ENCODE measurements around the gene PAN3.

The PAN3 gene

DNA sequence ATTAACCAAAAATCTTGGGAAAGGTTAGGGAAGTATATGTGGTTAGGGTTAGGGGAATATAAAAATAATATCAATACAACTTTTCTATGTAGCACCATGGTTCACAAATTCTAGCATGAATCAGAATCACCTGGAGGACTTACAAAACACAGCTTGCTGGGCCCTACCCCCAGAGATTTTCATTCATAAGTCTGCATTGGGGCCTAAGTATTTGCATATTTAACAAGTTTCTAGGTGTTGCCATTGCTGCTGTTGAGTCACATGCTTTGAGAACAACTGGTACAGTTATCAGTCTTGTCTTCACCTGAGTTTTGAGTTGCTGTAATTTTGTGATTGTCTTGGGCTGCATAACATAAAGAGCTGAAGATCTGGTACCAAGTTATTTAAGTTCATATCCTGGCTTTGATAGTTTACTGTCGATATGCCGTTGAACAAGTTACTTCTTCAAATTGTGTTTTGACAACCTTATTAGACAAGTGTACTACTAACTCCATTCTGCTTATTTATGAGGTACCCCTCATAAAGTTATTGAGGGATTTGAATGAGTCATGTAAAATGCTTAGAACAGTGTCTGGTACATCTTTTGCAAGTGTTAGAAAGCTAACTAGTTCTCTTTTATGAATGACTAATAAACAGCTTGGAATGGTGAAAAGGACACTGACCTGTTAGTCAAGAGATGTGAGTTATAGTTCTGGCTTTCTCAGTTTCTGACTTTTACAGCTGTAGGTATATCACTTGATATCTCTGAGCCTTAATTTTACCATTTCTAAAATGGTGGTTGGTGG, 132.9 kb downstream of the PAN3 start:
- Histone ChIP-seq H3K9me3 (ENCODE audit: control insufficient read depth, insufficient read depth, low read length) (no peaks in the 10 kb centered on the region), H3K27me3 (ENCODE audit: control insufficient read depth, insufficient read depth, low read length) (no peaks in the 10 kb centered on the region), H3K36me3 (ENCODE audit: control insufficient read depth, insufficient read depth, low read length) (no peaks in the 10 kb centered on the region), H3K9ac (ENCODE audit: low read depth, low read length) (no peak overlapping the region), H3K4me3 (ENCODE audit: low read depth, low read length) (no peak overlapping the region), H3K4me1 (ENCODE audit: control insufficient read depth, insufficient read depth, low read length) (no peaks in the 10 kb centered on the region)

DNA sequence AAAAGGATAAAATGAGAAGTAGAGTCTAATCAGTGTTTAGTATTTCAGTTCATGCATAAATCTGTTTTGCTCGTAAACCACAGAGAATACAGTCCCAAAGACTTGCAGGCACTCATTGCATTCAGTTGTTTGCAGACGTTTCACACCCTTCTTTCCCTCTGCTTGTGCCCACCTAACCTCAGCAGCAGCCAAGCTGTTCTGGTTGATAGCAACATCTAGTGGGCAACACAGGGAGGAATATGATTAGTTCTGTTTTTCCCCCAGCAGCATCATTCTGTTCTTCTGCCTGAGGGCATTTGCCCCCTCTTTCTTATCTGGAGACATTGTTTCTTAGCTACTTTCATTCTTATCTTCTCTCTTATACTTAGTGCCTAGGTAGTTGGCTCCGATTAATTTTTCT, 135.6 kb downstream of the PAN3 start:
- H3K4me1 ChIP-seq (ENCODE audit: control insufficient read depth, insufficient read depth, low read length) = no peaks in the 10 kb centered on the region
- H3K4me3 ChIP-seq (ENCODE audit: low read depth, low read length) = no peak overlapping the region
- no peaks in the 10 kb centered on the region for H3K27me3 ChIP-seq (ENCODE audit: control insufficient read depth, insufficient read depth, low read length)
- H3K36me3 ChIP-seq (ENCODE audit: control insufficient read depth, insufficient read depth, low read length) = no peaks in the 10 kb centered on the region
- no peak overlapping the region for H3K9ac ChIP-seq (ENCODE audit: low read depth, low read length)
- no peaks in the 10 kb centered on the region for H3K9me3 ChIP-seq (ENCODE audit: control insufficient read depth, insufficient read depth, low read length)

DNA sequence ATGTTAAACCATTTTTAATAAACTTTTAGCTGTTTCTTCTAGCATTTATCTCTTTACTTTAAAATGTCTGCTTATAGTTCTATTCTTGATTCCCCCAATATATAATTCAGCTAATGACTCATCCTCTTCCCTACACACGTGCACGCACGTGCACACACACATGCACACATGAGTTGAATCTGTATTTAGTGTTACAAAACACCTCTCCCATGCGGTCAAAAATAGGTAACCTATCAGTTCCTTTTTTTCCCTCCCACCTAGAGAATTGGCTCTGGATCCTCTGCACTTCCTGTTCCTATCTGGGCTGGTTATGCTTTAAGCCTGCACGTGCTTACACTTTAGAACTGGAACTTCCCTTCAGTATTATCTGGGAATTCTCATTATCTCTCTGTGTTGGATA, 144.1 kb downstream of the PAN3 start:
- Histone ChIP-seq H3K36me3 (ENCODE audit: control insufficient read depth, insufficient read depth, low read length) (peaks cover 4% of the 10 kb centered on the region), H3K9me3 (ENCODE audit: control insufficient read depth, insufficient read depth, low read length) (no peaks in the 10 kb centered on the region), H3K4me1 (ENCODE audit: control insufficient read depth, insufficient read depth, low read length) (peaks cover 5% of the 10 kb centered on the region), H3K9ac (ENCODE audit: low read depth, low read length) (no peak overlapping the region), H3K27me3 (ENCODE audit: control insufficient read depth, insufficient read depth, low read length) (no peaks in the 10 kb centered on the region), H3K4me3 (ENCODE audit: low read depth, low read length) (no peak overlapping the region)

DNA sequence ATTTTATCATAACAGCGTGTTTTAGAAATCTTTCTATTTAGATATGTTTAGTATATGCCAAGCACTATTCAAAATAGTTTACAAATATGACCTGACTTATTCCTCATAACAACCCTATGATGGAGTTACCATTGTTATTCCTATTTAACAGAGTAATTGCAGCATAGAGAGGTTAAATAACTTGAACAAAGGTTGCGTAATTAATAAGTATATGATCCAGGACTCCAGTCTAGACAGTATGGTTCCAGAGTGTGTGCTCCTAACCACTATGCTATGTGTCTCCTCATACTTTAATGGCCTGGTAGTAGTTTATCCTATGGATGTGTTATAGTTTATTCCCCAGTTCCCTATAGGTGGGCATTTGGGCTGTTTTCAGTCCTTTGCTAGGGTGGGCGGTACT, 145.3 kb downstream of the PAN3 start:
- no peaks in the 10 kb centered on the region for H3K27me3 ChIP-seq (ENCODE audit: control insufficient read depth, insufficient read depth, low read length)
- peaks cover 4% of the 10 kb centered on the region for H3K36me3 ChIP-seq (ENCODE audit: control insufficient read depth, insufficient read depth, low read length)
- no peak overlapping the region for H3K4me3 ChIP-seq (ENCODE audit: low read depth, low read length)
- no peaks in the 10 kb centered on the region for H3K9me3 ChIP-seq (ENCODE audit: control insufficient read depth, insufficient read depth, low read length)
- H3K9ac ChIP-seq (ENCODE audit: low read depth, low read length) = no peak overlapping the region
- peaks cover 5% of the 10 kb centered on the region for H3K4me1 ChIP-seq (ENCODE audit: control insufficient read depth, insufficient read depth, low read length)

DNA sequence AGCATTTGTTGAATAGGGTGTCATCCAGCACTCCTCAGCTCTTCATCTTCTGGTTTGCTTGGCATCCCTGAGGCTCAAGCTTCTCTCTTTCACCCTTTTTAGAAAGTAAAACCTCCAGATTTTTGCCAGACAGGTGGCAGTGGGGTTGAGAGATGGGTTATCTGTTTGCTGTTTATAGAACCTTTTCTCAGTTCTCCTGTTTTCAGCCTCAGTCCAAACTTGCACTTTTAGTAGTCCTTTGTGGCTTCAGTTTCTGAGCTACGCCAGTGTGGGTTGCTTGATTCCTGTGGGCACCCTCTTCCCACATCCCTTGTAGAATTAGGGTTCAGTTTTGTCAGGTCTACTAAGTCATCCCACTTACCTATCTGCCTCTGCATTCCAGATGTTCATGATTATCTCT, 147.9 kb downstream of the PAN3 start:
- Histone ChIP-seq H3K9me3 (ENCODE audit: control insufficient read depth, insufficient read depth, low read length) (no peaks in the 10 kb centered on the region), H3K4me3 (ENCODE audit: low read depth, low read length) (no peak overlapping the region), H3K36me3 (ENCODE audit: control insufficient read depth, insufficient read depth, low read length) (peaks cover 4% of the 10 kb centered on the region), H3K27me3 (ENCODE audit: control insufficient read depth, insufficient read depth, low read length) (no peaks in the 10 kb centered on the region), H3K4me1 (ENCODE audit: control insufficient read depth, insufficient read depth, low read length) (peaks cover 5% of the 10 kb centered on the region), H3K9ac (ENCODE audit: low read depth, low read length) (no peak overlapping the region)

DNA sequence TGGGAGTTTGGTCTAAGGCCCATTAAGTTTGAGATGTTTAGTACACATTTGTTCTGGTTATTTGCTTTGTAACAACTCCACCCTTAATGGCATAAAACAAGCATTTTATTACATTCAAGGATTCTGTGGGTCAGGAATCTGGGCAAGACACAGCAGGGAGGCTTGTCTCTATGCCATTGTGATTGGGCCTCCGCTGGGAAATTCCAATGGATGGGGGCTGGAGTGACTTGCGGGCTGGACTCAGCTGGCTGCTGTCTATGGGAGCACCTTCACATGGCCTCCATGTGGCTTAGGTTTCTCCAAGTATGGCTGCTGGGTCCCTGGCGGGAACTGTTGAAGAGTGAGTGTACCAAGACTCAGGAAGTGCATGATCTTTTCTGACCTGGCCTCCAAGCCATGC, 159.0 kb downstream of the PAN3 start:
- no peaks in the 10 kb centered on the region for H3K27me3 ChIP-seq (ENCODE audit: control insufficient read depth, insufficient read depth, low read length)
- H3K36me3 ChIP-seq (ENCODE audit: control insufficient read depth, insufficient read depth, low read length) = no peaks in the 10 kb centered on the region
- H3K4me3 ChIP-seq (ENCODE audit: low read depth, low read length) = no peak overlapping the region
- no peak overlapping the region for H3K9ac ChIP-seq (ENCODE audit: low read depth, low read length)
- no peaks in the 10 kb centered on the region for H3K9me3 ChIP-seq (ENCODE audit: control insufficient read depth, insufficient read depth, low read length)
- peaks cover 50% of the 10 kb centered on the region for H3K4me1 ChIP-seq (ENCODE audit: control insufficient read depth, insufficient read depth, low read length)

DNA sequence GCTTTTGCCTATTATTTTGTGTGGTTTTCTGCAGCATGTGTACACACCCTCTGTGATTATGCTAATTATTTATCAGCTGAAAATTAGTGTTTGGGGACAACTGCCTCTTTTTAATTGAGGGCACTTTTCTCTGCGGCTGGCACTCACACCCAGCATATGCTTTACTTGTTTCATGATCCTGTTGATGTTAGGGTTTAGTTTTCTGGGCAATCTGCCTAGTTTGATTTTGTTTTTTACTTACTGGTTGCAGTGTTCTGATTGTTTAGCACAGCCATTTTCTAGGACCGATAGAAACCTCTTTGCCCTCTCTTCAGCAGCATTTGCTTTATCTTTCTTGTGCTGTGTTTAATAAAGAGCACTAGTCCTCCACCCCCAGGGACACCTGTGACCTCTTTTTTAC, 161.6 kb downstream of the PAN3 start:
- no peaks in the 10 kb centered on the region for H3K9me3 ChIP-seq (ENCODE audit: control insufficient read depth, insufficient read depth, low read length)
- H3K4me3 ChIP-seq (ENCODE audit: low read depth, low read length) = no peak overlapping the region
- H3K4me1 ChIP-seq (ENCODE audit: control insufficient read depth, insufficient read depth, low read length) = peaks cover 33% of the 10 kb centered on the region
- H3K36me3 ChIP-seq (ENCODE audit: control insufficient read depth, insufficient read depth, low read length) = no peaks in the 10 kb centered on the region
- no peaks in the 10 kb centered on the region for H3K27me3 ChIP-seq (ENCODE audit: control insufficient read depth, insufficient read depth, low read length)
- no peak overlapping the region for H3K9ac ChIP-seq (ENCODE audit: low read depth, low read length)

DNA sequence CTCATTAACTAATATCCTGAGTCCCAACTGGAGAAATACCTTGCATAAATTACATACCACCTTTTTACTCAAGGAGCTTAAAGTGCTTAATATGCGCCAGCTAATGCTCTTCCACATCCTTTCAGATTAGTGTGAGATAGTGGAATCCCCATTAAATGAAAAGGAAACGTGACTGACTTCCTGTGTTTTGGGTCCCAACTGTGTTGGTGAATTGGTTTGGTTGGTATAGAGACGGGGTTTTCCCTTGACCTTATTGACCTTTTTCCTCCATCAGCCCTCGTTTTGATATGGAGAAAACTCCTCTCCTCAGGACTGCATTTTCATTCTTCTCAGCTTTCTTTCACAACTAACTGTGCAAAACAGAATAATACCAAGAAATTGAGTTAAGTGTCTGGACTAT, 163.5 kb downstream of the PAN3 start:
- Histone ChIP-seq H3K9me3 (ENCODE audit: control insufficient read depth, insufficient read depth, low read length) (no peaks in the 10 kb centered on the region), H3K9ac (ENCODE audit: low read depth, low read length) (no peak overlapping the region), H3K36me3 (ENCODE audit: control insufficient read depth, insufficient read depth, low read length) (no peaks in the 10 kb centered on the region), H3K4me1 (ENCODE audit: control insufficient read depth, insufficient read depth, low read length) (peaks cover 24% of the 10 kb centered on the region), H3K4me3 (ENCODE audit: low read depth, low read length) (no peak overlapping the region), H3K27me3 (ENCODE audit: control insufficient read depth, insufficient read depth, low read length) (no peaks in the 10 kb centered on the region)

DNA sequence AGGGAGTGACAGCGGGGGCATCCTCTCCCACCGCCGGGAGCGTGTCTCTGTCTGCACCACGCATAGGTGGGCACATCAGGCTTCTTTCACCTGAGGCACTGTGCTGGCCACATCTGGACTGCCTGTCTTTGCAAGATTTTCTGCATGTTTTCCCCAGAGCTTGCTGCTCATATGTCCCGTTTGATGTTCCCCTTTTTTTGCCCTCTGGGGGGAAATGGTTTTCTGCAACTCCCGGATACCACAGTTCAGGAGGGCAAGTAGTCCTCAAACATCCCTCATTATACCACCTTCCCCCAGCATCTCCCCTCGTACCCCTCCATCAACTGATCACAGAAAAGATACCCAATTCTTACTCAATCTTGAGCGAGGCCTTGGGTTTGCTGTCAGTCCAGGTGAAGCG, 168.0 kb downstream of the PAN3 start:
- H3K9ac ChIP-seq (ENCODE audit: low read depth, low read length) = no peak overlapping the region
- no peak overlapping the region for H3K4me3 ChIP-seq (ENCODE audit: low read depth, low read length)
- H3K4me1 ChIP-seq (ENCODE audit: control insufficient read depth, insufficient read depth, low read length) = peaks cover 20% of the 10 kb centered on the region
- no peaks in the 10 kb centered on the region for H3K9me3 ChIP-seq (ENCODE audit: control insufficient read depth, insufficient read depth, low read length)
- no peaks in the 10 kb centered on the region for H3K36me3 ChIP-seq (ENCODE audit: control insufficient read depth, insufficient read depth, low read length)
- no peaks in the 10 kb centered on the region for H3K27me3 ChIP-seq (ENCODE audit: control insufficient read depth, insufficient read depth, low read length)

DNA sequence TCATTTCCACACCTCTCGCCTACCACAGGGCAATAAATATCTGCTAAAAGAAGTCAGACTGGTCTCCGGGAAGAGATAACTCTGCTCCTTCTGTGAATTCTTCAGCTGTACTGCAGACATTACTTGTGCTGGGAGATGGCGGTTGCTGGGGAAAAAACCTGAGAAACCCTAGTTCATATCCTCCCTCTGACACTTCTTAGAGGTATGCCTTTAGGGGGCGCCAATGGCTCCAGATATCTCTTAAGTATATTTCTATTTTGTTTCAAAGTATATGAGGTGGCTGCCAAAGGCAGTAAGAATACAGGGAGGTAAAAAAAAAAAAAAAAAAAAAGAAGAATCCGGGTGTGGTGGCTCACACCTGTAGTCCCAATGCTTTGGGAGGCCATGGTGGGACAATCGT, 175.2 kb downstream of the PAN3 start:
- H3K4me1 ChIP-seq (ENCODE audit: control insufficient read depth, insufficient read depth, low read length) = peaks cover 8% of the 10 kb centered on the region
- no peak overlapping the region for H3K9ac ChIP-seq (ENCODE audit: low read depth, low read length)

DNA sequence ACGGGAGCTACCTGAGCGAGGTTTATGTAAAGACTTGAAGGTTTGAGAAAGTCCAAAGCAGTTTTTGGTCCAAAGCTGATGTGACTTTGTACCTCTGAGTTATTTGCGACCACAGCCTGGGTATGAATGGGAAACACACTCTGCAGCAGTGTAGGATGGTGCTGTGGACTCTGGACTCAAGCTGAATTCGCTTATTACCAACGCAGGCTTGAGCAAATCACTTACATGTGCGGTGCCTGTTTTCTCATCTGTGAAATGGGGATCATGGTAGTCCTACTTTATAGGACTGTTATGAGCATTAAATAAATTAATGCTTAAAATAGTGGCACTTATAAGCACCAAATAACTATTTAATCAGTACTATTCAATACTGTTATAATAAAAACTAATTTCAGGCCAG, 176.5 kb downstream of the PAN3 start:
- Histone ChIP-seq H3K27me3 (ENCODE audit: control insufficient read depth, insufficient read depth, low read length) (no peaks in the 10 kb centered on the region), H3K9ac (ENCODE audit: low read depth, low read length) (no peak overlapping the region), H3K4me1 (ENCODE audit: control insufficient read depth, insufficient read depth, low read length) (peaks cover 2% of the 10 kb centered on the region), H3K9me3 (ENCODE audit: control insufficient read depth, insufficient read depth, low read length) (no peaks in the 10 kb centered on the region), H3K4me3 (ENCODE audit: low read depth, low read length) (no peak overlapping the region), H3K36me3 (ENCODE audit: control insufficient read depth, insufficient read depth, low read length) (peaks cover 4% of the 10 kb centered on the region)

More for the DNA sequence above, 175.2 kb downstream of the PAN3 start:
- H3K4me3 ChIP-seq (ENCODE audit: low read depth, low read length) = no peak overlapping the region
- H3K9me3 ChIP-seq (ENCODE audit: control insufficient read depth, insufficient read depth, low read length) = no peaks in the 10 kb centered on the region
- peaks cover 4% of the 10 kb centered on the region for H3K36me3 ChIP-seq (ENCODE audit: control insufficient read depth, insufficient read depth, low read length)
- no peaks in the 10 kb centered on the region for H3K27me3 ChIP-seq (ENCODE audit: control insufficient read depth, insufficient read depth, low read length)

DNA sequence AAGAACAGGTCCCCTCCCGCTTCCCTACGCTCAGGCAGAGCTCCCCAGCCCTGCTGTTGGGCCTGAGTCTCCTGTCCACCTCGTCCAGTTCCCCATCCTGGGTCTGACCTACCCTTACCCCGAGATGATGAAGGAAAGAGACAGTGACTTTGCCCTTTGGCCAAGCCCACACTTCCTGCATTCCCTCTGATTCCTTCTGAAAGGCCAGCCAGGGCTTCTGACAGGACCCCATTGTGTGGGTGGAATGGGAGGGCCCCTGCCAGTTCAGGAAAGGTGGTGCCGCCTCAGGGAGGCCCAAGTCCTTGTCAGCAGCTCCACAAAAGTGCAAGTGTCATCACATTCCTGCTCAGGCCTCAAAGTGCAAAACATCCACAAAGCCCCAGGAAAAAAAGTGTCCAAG, 177.8 kb downstream of the PAN3 start:
- H3K27me3 ChIP-seq (ENCODE audit: control insufficient read depth, insufficient read depth, low read length) = no peaks in the 10 kb centered on the region
- H3K9ac ChIP-seq (ENCODE audit: low read depth, low read length) = no peak overlapping the region
- peaks cover 4% of the 10 kb centered on the region for H3K36me3 ChIP-seq (ENCODE audit: control insufficient read depth, insufficient read depth, low read length)
- no peaks in the 10 kb centered on the region for H3K9me3 ChIP-seq (ENCODE audit: control insufficient read depth, insufficient read depth, low read length)
- no peak overlapping the region for H3K4me3 ChIP-seq (ENCODE audit: low read depth, low read length)
- H3K4me1 ChIP-seq (ENCODE audit: control insufficient read depth, insufficient read depth, low read length) = peaks cover 2% of the 10 kb centered on the region

Measured in iPS-15b (cell line).